GM10248 (cell line): ENCODE results near the gene NOM1.

Experiments used
- CTCF ChIA-PET: fragments of 300-600 bp; sonication (Branson Sonifier 250); formaldehyde crosslinking; extraction: SDS; loops from one replicate; lab custom pipeline; 2021; ENCODE audit warnings: antibody characterized with exemption; lab: Yijun Ruan, JAX
- POLR2A ChIA-PET: fragments of 350-650 bp; sonication (Branson Sonifier 250); formaldehyde crosslinking; extraction: SDS; loops from one replicate; lab custom pipeline; 2020; ENCODE audit warnings: antibody characterized with exemption; lab: Yijun Ruan, JAX
- DNase-seq: peaks from one replicate; pipeline ENCODE4 v3.0.0; 2012; ENCODE audit errors: extremely low spot score
- TF ChIP-seq, protein P1 (sequence below): IDR thresholded peaks from 2 replicates; pipeline ENCODE4 v1.5.1; 2012; ENCODE audit warnings: mild to moderate bottlenecking, low read depth; ENCODE audit errors: extremely low read depth, missing control alignments, control extremely low read depth

The NOM1 gene

DNA sequence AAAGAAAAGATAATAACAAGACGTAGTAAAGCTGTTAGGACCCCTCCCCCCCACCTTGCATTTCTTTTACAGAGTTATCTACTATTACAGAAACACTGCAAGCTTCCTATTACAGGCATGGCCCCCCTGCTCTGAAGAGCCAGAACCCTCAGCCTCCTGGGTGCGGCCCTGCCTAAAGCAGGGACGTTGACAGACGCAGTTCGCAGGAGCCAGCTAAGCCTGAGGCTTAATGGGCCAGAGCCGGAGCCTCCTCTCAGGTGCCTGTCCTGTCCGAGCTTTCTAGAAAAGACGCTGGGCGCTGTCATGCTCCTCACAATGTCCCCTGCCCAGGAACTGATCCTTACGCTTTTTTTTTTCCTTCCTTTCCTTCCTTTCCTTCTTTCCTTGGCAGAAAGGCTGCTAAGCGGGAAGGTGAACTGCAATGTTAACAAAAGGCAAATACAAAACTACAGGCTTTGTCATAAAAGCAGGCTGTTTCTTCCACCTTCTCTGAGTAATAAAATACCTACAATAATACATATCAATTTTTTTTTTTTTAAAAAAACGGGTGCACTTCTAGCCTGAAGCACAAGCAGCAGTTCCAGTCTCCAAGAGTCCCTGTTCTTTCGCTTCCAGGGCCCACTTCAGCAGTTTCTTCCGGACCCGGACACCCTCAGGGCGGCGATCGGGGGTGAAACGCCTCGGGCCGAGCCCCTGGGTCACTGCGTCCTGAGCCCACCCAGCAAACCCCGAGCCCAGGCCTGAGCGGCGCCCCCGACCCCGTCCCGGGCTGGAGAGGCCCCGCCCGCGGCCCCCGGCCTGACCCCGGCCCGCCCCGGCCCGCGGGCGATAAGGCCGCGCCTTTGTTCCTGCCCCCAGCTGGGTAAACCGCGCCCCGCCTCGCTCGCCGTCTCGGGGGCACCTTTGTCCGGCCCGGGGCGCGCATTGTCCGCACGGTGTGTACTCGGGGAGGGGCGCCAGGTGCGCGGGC, 49.8 kb downstream of the NOM1 start:
- TF ChIP-seq, protein P1, sequence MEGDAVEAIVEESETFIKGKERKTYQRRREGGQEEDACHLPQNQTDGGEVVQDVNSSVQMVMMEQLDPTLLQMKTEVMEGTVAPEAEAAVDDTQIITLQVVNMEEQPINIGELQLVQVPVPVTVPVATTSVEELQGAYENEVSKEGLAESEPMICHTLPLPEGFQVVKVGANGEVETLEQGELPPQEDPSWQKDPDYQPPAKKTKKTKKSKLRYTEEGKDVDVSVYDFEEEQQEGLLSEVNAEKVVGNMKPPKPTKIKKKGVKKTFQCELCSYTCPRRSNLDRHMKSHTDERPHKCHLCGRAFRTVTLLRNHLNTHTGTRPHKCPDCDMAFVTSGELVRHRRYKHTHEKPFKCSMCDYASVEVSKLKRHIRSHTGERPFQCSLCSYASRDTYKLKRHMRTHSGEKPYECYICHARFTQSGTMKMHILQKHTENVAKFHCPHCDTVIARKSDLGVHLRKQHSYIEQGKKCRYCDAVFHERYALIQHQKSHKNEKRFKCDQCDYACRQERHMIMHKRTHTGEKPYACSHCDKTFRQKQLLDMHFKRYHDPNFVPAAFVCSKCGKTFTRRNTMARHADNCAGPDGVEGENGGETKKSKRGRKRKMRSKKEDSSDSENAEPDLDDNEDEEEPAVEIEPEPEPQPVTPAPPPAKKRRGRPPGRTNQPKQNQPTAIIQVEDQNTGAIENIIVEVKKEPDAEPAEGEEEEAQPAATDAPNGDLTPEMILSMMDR: no peak
- ChIA-PET CTCF (no interaction called here), POLR2A (interaction anchor here (0.7 kb wide), 1 partner anchor 153 kb away, joined by 3 read pairs; no protein-coding TSS in a partner anchor)
- no peak for DNase-seq

DNA sequence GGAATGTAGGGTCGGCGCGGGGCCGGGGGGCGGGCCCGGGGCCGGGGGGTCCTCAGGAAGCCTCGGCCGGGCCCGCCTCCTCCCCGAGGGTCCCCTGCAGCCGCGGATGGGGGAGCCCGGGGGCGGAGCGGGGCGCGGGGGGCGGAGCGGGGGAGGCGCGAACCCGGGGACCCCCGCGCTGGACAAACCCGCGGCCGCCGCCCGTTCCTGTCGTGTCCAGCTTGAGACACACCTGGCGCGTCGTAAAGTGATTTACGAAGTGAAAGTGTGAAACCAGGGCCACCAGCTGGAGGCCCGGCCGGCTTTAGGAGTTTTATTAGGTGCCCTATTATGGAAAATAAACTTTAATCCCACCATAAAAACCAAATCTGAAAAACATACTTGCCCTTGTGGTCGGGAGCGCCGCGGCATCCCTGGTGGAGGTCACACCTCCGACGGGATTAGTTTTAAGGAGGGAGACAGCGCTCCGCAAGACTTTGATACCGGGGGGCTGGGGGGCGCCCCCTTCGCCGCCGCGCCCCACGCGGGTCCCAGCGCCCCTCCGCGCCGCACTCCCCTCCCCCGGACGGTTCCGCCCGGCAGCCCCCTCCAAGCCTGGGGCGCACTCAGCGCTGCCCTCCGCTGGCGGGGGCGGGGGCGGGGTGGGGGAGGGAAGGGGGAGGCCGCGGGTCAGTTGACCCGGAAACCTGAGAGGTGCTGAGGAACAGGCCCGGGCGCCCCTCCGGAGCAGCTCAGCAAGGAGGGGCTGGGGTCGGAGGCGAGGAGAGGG, 50.6 kb downstream of the NOM1 start:
- TF ChIP-seq, protein P1: no peak
- ChIA-PET CTCF (no interaction called here), POLR2A (no interaction called here)
- no peak for DNase-seq

DNA sequence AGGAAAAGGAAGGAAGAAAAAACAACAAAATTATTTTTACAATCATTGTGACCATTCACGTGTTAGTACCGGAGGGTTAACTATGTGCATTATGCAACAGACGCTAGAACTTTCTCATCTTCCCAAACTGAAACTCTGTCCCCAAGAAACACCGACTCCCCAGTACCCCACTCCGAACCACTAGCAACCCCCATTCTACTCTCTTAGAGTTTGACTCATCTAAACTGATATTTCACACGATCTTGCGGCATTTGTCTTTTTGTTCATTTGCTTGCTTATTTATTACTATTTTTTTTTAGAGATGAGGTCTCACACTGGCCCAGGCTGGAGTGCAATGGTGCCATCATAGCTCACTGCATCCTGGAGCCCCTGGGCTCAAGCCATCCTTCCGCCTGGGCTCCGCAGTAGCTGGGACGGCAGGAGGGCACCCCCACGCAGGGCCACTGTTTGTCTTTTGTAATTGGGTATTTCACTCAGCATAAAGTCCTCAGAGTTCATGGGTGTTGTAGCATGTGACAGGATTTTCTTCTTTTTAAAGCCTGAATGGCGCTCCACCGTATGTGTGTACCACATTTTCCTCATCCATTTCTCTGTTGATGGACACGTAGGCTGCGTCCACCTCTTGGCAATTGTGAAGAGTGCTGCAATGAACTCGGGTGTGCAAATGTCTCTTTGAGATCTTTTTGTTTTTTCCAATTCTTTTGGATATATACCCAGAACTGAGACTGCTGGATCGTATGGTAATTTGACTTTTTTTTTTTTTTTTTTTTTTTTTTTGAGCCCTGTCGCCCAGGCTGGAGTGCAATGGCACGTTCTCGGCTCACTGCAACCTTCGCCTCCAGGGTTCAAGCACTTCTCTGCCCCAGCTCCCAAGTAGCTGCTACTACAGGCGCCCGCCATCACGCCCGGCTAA, 51.5 kb downstream of the NOM1 start:
- TF ChIP-seq, protein P1: no peak
- CTCF ChIA-PET: no interaction called here
- no peak for DNase-seq
- POLR2A ChIA-PET: no interaction called here

DNA sequence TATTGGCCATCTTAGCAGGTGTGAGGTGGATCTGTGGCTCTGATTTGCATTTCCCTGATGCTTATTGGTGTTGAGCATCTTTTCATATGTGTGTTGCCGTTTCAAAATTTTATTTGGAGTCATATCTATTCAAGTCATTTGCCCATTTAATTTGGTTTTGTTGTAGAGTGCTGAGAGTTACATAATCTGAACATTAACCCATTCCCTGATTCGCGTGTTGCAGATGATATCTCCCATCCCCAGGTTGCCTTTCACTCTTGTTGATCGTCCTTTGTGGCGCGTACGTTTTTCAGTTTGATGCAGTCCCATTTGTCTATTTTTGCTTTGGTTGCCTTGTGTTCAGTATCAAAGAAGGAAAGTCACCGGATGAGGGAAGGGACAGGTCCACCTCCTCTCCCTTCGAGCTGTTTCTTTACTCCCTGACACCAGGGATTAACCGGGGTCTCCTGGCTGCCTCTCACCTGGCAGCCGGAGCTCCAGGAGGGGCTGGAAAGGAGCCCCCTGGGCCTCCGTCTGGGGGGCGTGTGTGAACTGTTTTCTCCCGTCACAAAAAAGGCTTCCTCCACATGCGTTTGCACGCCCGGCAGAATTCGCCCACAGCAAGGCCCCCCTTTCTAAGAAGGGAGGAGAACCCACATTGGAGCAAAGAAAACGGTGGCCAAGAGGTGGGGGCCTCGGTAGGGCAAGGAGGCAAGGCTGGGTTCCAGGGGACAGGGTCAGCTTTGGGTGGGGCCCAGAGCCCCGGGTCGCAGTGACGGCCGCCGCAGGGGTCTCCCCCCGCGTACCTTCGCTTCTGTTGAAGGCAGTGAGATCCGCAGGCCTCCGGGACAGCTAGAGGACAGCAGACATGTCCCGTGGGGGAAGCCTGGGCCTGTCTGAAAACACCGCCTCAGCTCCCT, 52.7 kb downstream of the NOM1 start:
- TF ChIP-seq, protein P1: no peak
- CTCF ChIA-PET: no interaction called here
- DNase-seq: no peak
- POLR2A ChIA-PET: no interaction called here

DNA sequence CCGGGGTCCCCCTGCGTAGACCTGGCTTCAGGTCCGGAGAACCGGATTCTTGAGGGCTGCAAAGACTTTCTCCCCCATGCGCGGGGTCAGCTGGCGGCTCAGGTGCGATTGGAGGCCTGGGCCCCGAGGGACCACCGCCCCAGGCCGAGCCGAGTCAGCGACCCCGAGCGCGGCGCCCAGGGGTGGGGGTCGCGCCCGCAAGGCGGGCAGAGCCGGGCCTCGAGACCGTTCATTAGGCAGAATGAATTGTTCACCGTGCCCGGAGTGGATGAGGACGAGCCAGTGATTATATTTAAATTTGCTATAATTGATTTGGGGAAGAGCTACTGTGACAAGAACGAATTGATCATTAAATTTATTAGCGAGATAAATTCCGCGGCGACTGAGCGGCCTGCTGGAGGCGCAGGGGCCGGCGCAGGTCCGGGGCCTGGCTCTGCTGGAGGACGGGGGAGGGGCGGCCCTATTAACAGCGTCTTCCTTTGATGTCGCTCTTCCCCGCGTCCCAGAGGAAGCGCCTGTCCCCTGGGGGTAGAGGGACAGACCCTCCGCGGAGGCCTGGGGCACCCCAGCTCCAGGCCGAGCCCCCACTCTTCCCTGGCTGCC, 53.4 kb downstream of the NOM1 start:
- ChIA-PET POLR2A (no interaction called here), CTCF (no interaction called here)
- TF ChIP-seq, protein P1: no peak
- no peak for DNase-seq
